Spleen (tissue), 11 donors: ENCODE measurements around the gene RHEB. TPM values are rescaled to one million over a fixed set of nuclear protein-coding genes. Genes with fewer than 3 reads are reported as not detected.

Experiments
- DNase-seq: peaks from one replicate; pipeline ENCODE4 v3.0.0-alpha.2; 2020
- H3K27ac ChIP-seq, 8 donors: fragments of 200-600 bp; sonication (generic) in 7 of 8; 1 replicate in 4 of 8; 2 replicates in 4 of 8; pipeline versions ENCODE4 v1.5.0 to v1.8.0; 2016 to 2021; ENCODE audit warnings: inconsistent platforms in 4 of 8, mild to moderate bottlenecking in 4 of 8, moderate library complexity in 1 of 8
- H3K27me3 ChIP-seq, 7 donors: fragments of 200-600 bp; sonication (generic) in 6 of 7; replicated peaks in 1 of 7; 1 replicate in 4 of 7; 2 replicates in 3 of 7; pipeline versions ENCODE4 v1.5.0 to v1.8.0; 2016 to 2021; ENCODE audit warnings: inconsistent platforms in 3 of 7, mild to moderate bottlenecking in 1 of 7
- H3K36me3 ChIP-seq, 6 donors: fragments of 200-600 bp; sonication (generic) in 5 of 6; 1 replicate in 4 of 6; 2 replicates in 2 of 6; pipeline versions ENCODE4 v1.5.0 to v1.8.0; 2016 to 2021; ENCODE audit warnings: inconsistent platforms in 2 of 6
- H3K4me1 ChIP-seq, 6 donors: fragments of 200-600 bp; sonication (generic) in 5 of 6; 1 replicate in 3 of 6; 2 replicates in 3 of 6; pipeline versions ENCODE4 v1.5.0 to v1.8.0; 2016 to 2021; ENCODE audit warnings: inconsistent platforms in 3 of 6
- H3K4me3 ChIP-seq, 8 donors: fragments of 200-600 bp; sonication (generic) in 7 of 8; 1 replicate in 4 of 8; 2 replicates in 4 of 8; pipeline versions ENCODE4 v1.5.0 to v1.8.0; 2016 to 2021; ENCODE audit warnings: inconsistent platforms in 4 of 8, mild to moderate bottlenecking in 4 of 8, moderate library complexity in 2 of 8
- H3K9me3 ChIP-seq, 8 donors: fragments of 200-600 bp; sonication (generic) in 7 of 8; 1 replicate in 4 of 8; 2 replicates in 4 of 8; pipeline versions ENCODE4 v1.5.0 to v1.8.0; 2016 to 2021; ENCODE audit warnings: inconsistent platforms in 4 of 8
- POLR2A ChIP-seq, 3 donors: fragments of 450-650 bp; IDR thresholded peaks; one replicate each; pipeline ENCODE4 v1.5.1; 2017; ENCODE audit warnings: antibody characterized with exemption in 3 of 3, mild to moderate bottlenecking in 1 of 3
- POLR2AphosphoS5 ChIP-seq, 3 donors: sonication (generic); formaldehyde crosslinking; IDR thresholded peaks; one replicate each; pipeline ENCODE4 v1.5.1; 2017; ENCODE audit warnings: antibody characterized with exemption in 3 of 3
- WGBS, 5 donors: extraction: QIAGEN DNeasy Blood & Tissue Kit in 3 of 5; methylation state at CpG; one replicate each; pipeline versions ENCODE4 v1.1.5 to v1.1.7; 2013 to 2018; 5-methylcytosine and 5-hydroxymethylcytosine counted together
- intact Hi-C: fragments of 100-400 bp; cut with DNase I; formaldehyde crosslinking; loops from one replicate; pipeline ENCODE4 v1.15.0; 2023; ENCODE audit warnings: low total_unique reads
- polyA plus RNA-seq, 3 donors: library from polyadenylated mRNA; stranded (reverse); fragments of 200-250 nt; gene quantifications; one replicate each; pipeline ENCODE4 v1.2.1, GENCODE V29; 2013
- total RNA-seq, 7 donors: library from RNA; depleted of rRNA in 3 of 7; stranded (reverse); fragments of >200 nt in 3 of 7; fragmentation: NEBNext Ultra II Directional in 4 of 7; extraction: Animal tissue kit (Norgen Biotek cat#: 25700) in 4 of 7; gene quantifications; one replicate each; pipeline versions ENCODE4 v1.1.0 to v1.2.1, GENCODE V29; 2016 to 2021
- TF ChIP-seq, protein P1 (sequence below), 11 experiments: fragments of 200-600 bp in 7 of 11; fragments of 450-650 bp in 4 of 11; sonication (generic) in 4 of 11; IDR thresholded peaks in 8 of 11; conservative IDR thresholded peaks in 3 of 11; 1 replicate in 7 of 11; 2 replicates in 4 of 11; pipeline versions ENCODE4 v1.4.0 to v1.8.0; 2016 to 2021; ENCODE audit warnings: antibody characterized with exemption in 11 of 11, inconsistent platforms in 4 of 11, mild to moderate bottlenecking in 1 of 11
- donor health status: healthy with polysubstance abuse.
- donor health status: DM: no; HTN: no; CAD: no; lungs with moderate emphysema.
- donor health status: DM: no; HTN: no; CAD: no.
- donor health status: Bipolar disorder and iron deficiency.
- donor health status: healthy.
- donor health status: DM: no; HTN: no; CAD: no.
- donor health status: DM: yes; HTN: yes; CAD: no.

RHEB gene
- total and polyA plus RNA-seq, 10 donors: 42.3 to 89.9 (median 72.5) TPM

DNA sequence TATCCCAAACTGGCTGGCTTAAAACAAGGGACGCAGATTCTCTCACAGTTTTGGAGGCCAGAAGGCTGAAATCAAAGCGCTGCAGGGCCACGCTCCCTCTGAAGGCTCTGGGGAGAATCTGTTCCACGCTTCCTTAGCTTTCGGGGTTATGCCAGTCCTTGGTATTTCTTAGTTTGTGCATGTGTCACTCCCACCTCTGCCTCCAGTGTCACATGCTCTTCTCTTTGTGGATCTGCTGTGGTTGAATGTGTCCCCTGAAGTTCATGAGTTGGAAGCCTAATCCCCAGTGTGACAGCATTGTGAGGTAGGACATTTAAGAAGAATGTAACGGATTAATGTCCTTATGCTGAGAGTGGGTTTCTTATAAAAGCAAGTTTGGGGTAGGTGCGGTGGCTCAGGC lies 29.4 kb upstream of the RHEB start:
- WGBS, 5 donors: 91 to 96% (median 95%) methylated on average over 7 of the region's 7 CpGs
- Histone ChIP-seq H3K9me3 (no peaks in the 10 kb centered on the region), H3K4me3 (no peak overlapping the region), H3K4me1 (peaks cover 0 to 13% (median 2%) of the 10 kb centered on the region in 6 donors), H3K36me3 (no peaks in the 10 kb centered on the region), H3K27ac (peak overlapping the region in 1 of 8 donors; percentile 7), H3K27me3 (peaks cover 0 to 12% (median 0%) of the 10 kb centered on the region in 7 donors)
- no peak for TF ChIP-seq POLR2A (IDR thresholded peaks at IDR 0.05)
- TF ChIP-seq, protein P1, sequence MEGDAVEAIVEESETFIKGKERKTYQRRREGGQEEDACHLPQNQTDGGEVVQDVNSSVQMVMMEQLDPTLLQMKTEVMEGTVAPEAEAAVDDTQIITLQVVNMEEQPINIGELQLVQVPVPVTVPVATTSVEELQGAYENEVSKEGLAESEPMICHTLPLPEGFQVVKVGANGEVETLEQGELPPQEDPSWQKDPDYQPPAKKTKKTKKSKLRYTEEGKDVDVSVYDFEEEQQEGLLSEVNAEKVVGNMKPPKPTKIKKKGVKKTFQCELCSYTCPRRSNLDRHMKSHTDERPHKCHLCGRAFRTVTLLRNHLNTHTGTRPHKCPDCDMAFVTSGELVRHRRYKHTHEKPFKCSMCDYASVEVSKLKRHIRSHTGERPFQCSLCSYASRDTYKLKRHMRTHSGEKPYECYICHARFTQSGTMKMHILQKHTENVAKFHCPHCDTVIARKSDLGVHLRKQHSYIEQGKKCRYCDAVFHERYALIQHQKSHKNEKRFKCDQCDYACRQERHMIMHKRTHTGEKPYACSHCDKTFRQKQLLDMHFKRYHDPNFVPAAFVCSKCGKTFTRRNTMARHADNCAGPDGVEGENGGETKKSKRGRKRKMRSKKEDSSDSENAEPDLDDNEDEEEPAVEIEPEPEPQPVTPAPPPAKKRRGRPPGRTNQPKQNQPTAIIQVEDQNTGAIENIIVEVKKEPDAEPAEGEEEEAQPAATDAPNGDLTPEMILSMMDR (IDR thresholded peaks at IDR 0.05 in 8 of 11, conservative IDR thresholded peaks at IDR 0.05 in 3 of 11): no peak
- intact Hi-C loops: no loop called here
- no peak for DNase-seq

- Histone ChIP-seq H3K9me3 (no peaks in the 10 kb centered on the region), H3K36me3 (no peaks in the 10 kb centered on the region), H3K4me1 (peaks cover 0 to 7% (median 2%) of the 10 kb centered on the region in 6 donors), H3K4me3 (no peak overlapping the region), H3K27ac (no peak overlapping the region), H3K27me3 (peaks cover 0 to 12% (median 0%) of the 10 kb centered on the region in 7 donors)
- no peak for TF ChIP-seq POLR2A (IDR thresholded peaks at IDR 0.05)
- no peak for TF ChIP-seq POLR2AphosphoS5 (IDR thresholded peaks at IDR 0.05)
- TF ChIP-seq, protein P1 (IDR thresholded peaks at IDR 0.05 in 8 of 11, conservative IDR thresholded peaks at IDR 0.05 in 3 of 11): no peak
- intact Hi-C loops: no loop called here
- no peak for DNase-seq
These were observed 24.5 kb upstream of the RHEB start for GRCh38 chr7:151544183-151544582.

DNA sequence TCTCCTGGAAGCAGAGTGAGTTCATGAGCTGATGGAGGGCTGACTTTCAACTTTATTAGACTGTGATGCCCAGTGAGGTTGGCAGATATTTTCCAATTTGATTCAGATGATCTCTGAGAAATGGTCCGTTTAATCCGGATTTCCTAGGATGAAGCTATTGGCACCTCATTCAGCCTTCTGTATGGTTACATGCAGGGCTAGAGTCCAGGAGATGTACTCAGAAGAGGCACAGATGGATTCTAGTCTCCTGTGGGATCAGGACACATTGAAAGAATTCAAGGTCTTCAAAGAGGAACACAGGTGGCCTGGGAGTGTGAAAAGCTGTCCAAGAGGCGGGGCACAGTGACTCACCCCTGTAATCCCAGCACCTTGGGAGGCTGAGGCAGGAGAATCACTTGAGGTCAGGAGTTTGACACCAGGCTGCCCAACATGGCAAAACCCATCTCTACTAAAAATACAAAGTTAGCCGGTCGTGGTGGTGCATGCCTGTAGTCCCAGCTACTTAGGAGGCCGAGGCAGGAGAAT lies 23.0 kb upstream of the RHEB start:
- TF ChIP-seq POLR2AphosphoS5 (IDR thresholded peaks at IDR 0.05) (no peak), POLR2A (IDR thresholded peaks at IDR 0.05) (no peak)
- TF ChIP-seq, protein P1 (IDR thresholded peaks at IDR 0.05 in 8 of 11, conservative IDR thresholded peaks at IDR 0.05 in 3 of 11): no peak
- H3K9me3 ChIP-seq: no peaks in the 10 kb centered on the region
- H3K36me3 ChIP-seq: no peaks in the 10 kb centered on the region
- peaks cover 0 to 19% (median 0%) of the 10 kb centered on the region in 6 donors for H3K4me1 ChIP-seq
- intact Hi-C loops: no loop called here
- no peak overlapping the region for H3K4me3 ChIP-seq
- peaks cover 0 to 12% (median 0%) of the 10 kb centered on the region in 7 donors for H3K27me3 ChIP-seq
- no peak for DNase-seq
- no peak overlapping the region for H3K27ac ChIP-seq
- 90 to 100% (median 93%) methylated on average over 6 of the region's 6 CpGs for WGBS, 5 donors

DNA sequence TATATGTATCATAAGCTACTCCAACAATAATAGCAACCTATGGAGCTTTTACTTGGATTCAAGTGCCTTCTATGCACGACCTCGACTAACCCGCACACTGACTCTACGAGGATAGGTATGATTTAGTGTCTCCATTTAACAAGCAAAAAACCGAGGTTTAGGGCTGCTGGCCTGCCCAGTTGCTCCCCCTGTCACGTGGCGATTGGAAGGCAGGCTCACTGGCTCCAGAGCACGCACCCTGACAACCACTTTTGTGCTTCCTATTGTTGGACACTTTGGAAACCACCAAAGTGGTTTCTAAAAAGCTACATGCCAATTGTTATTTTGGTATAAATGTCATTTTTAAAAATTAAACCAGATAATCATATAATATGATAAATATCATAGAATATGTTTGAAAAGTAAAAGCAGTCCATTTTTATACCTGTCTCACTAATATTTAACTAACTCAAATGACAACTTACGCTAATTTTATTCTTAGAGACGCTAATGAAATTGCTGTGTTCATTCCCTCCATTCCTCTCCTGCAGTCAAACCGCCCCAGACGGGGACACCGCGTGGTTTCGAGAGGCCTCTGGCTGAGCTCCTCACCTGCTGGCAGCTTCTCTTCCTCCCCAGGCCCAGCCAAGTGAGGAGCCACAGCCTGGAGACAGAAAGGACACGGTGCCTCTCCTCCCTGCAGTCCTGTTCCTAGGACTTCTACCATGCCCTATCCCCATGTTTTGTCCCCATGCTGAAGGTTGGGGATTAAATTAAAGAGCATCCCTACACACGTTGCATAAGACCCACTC lies 22.2 kb upstream of the RHEB start:
- TF ChIP-seq POLR2A (IDR thresholded peaks at IDR 0.05): no peak
- no peak for TF ChIP-seq POLR2AphosphoS5 (IDR thresholded peaks at IDR 0.05)
- peaks cover 0 to 16% (median 0%) of the 10 kb centered on the region in 6 donors for H3K4me1 ChIP-seq
- H3K9me3 ChIP-seq: no peaks in the 10 kb centered on the region
- WGBS, 5 donors: 87 to 90% (median 88%) methylated on average over 17 of the region's 17 CpGs
- intact Hi-C loops: no loop called here
- H3K27ac ChIP-seq: no peak overlapping the region
- no peak for DNase-seq
- H3K4me3 ChIP-seq: no peak overlapping the region
- peaks cover 0 to 12% (median 0%) of the 10 kb centered on the region in 7 donors for H3K27me3 ChIP-seq
- H3K36me3 ChIP-seq: no peaks in the 10 kb centered on the region
